Astrocyte of the cerebellum (primary cell): ENCODE measurements around the gene RAVER1.

Experiments
- DNase-seq: peaks from one replicate; pipeline ENCODE4 v3.0.0-alpha.2; 2011; ENCODE audit warnings: low read depth
- H3K4me3 ChIP-seq: 2 replicates; pipeline ENCODE4 v1.5.1; 2011; ENCODE audit warnings: mild to moderate bottlenecking, low read depth, low read length, moderate library complexity
- CTCF ChIP-seq: IDR thresholded peaks from 2 replicates; pipeline ENCODE4 v1.5.1; 2012; ENCODE audit warnings: low read length, low read depth, moderate library complexity, mild to moderate bottlenecking; ENCODE audit errors: missing control alignments
- in situ Hi-C: cut with HindIII; loops from 2 replicates; pipeline ENCODE4 v1.10.0; 2017; ENCODE audit warnings: low sequenced_read_pairs

The RAVER1 gene

GRCh38 chr19:10278935-10279334 is 54.4 kb downstream of the RAVER1 start:
- no peak overlapping the region for H3K4me3 ChIP-seq
- no peak for DNase-seq
- TF ChIP-seq CTCF, result no peak
- in situ Hi-C loops, result no loop called here

DNA sequence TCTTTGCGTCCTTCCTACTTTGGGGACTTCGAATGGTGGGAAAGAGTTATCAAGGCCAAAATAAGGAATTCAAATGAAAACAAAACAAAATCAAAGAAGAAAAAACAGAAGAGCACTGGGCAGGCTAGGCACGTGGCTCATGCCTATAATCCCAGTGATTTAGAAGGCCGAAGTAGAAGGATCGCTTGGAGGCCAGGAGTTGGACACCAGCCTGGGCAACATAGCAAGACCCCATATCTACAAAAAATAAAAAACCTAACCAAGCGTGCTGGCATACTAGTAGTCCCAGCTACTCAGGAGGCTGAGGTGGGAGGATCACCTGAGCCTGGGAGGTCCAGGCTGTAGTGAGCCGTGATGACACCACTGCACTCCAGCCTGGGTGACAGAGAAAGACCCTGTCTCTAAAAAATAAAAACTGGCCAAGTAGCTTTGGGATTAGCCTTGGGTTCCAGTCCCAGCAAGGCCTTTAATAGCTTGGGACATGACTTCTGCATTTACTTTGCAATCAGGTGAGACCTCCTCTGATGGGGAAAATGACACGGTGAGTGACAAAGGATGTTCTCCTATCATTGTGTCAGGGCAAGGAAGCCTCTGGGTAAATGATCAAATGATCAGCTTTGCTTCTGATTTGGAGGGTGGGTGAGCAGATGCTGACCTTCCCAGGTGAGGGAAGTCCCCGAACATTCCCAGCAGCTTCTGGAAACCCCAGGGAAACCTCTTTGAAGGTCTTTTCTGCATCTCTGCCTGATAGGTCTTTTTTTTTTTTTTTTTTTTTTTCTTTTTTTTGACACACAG is 55.3 kb downstream of the RAVER1 start:
- DNase-seq, result no peak
- in situ Hi-C loops, result no loop called here
- no peak overlapping the region for H3K4me3 ChIP-seq
- no peak for TF ChIP-seq CTCF

- no peak overlapping the region for H3K4me3 ChIP-seq
- no peak for DNase-seq
- in situ Hi-C loops, result no loop called here
- no peak for TF ChIP-seq CTCF
Measured at GRCh38 chr19:10274589-10274988, 58.7 kb downstream of the RAVER1 start.

DNA sequence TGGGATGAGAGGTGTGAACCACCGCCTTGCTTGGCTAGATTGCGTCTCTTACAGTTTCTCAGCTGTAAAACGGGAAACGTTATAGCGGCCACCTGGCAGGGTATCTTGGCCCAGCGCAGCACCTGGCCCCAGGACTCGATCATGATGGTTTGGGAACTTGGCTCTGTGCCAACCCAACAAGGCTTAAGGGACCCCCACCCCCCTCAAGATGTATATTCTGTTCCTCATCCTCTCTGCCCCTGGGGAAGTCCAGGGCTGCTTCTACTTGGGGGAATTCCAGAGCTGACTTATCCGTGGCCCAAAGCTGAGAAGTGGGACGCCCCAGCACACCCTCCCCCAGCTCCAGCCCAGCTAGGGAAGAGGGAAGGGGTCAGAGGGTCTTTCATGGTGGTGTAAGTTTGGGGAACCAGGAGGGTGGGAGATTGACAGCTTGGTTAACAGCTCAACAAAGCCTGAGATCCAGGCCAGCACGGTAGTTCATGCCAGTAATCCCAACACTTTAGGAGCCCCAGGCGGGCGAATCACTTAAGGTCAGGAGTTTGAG is 61.7 kb downstream of the RAVER1 start:
- in situ Hi-C loops, result no loop called here
- DNase-seq, result no peak
- no peak for TF ChIP-seq CTCF
- H3K4me3 ChIP-seq, result peak overlapping the region; percentile 39

GRCh38 chr19:10270616-10271394 is 62.5 kb downstream of the RAVER1 start, which contains the start of gene ICAM1:
Gene ICAM1, plus strand, starts transcription at chr19:10271120. Its CDS starts 40 bp downstream, at chr19:10271160.
- TF ChIP-seq CTCF, result no peak
- H3K4me3 ChIP-seq, result peak within 1 kb of the TSS; percentile 39
- in situ Hi-C loops, result no loop called here
- no peak for DNase-seq

- peak overlapping the region; percentile 39 for H3K4me3 ChIP-seq
- no peak for TF ChIP-seq CTCF
- in situ Hi-C loops, result no loop called here
- DNase-seq, result no peak
Measured at GRCh38 chr19:10270180-10270615, 63.1 kb downstream of the RAVER1 start.
